Left renal pelvis (tissue), 4 donors: ENCODE data around the gene CYP4F22. TPM values are rescaled to one million over a fixed set of nuclear protein-coding genes. Genes with fewer than 3 reads are reported as not detected.
"Not testable (repeated sequence)": the region's sequence is repeated elsewhere in the genome, so short reads cannot be mapped to it uniquely, and the experiment has no call there.

Source experiments
- DNase-seq, 4 donors: peaks; one replicate each; pipeline ENCODE4 v3.0.0-alpha.2; 2013; ENCODE audit warnings: low read depth in 4 of 4, low spot score in 3 of 4
- polyA plus RNA-seq, 4 donors: library from polyadenylated mRNA; unstranded; fragments of 120-200 nt; gene quantifications; one replicate each; pipeline ENCODE4 v1.2.1, GENCODE V29; 2013; ENCODE audit not compliant: insufficient read length in 4 of 4

The CYP4F22 gene
- polyA plus RNA-seq, 4 donors, result 0.58 to 0.96 TPM; not detected in 2

- no peak for DNase-seq
Measured at GRCh38 chr19:15564534-15565168, 56.3 kb downstream of the CYP4F22 start.

- DNase-seq, result no peak
Measured at GRCh38 chr19:15570420-15570819, 62.1 kb downstream of the CYP4F22 start.

GRCh38 chr19:15575406-15575805 is 67.1 kb downstream of the CYP4F22 start:
- no peak for DNase-seq

- DNase-seq, result no peak
Measured at GRCh38 chr19:15576526-15577156, 68.3 kb downstream of the CYP4F22 start.

GRCh38 chr19:15577184-15577771 is 69.0 kb downstream of the CYP4F22 start:
- DNase-seq, result no peak

- no peak for DNase-seq
Measured at GRCh38 chr19:15583346-15583745, 75.0 kb downstream of the CYP4F22 start.

GRCh38 chr19:15584095-15584494 is 75.8 kb downstream of the CYP4F22 start:
- no peak for DNase-seq

- peak; percentile 23 to 58 (median 48) for DNase-seq
Measured at GRCh38 chr19:15584541-15585115, 76.3 kb downstream of the CYP4F22 start.

GRCh38 chr19:15587663-15588062 is 79.3 kb downstream of the CYP4F22 start:
- no peak for DNase-seq

- no peak for DNase-seq
Measured at GRCh38 chr19:15588265-15588664, 79.9 kb downstream of the CYP4F22 start.

- no peak for DNase-seq
Measured at GRCh38 chr19:15589760-15590451, 81.6 kb downstream of the CYP4F22 start.

GRCh38 chr19:15591796-15592195 is 83.5 kb downstream of the CYP4F22 start:
- no peak for DNase-seq

GRCh38 chr19:15592506-15592905 is 84.2 kb downstream of the CYP4F22 start:
- DNase-seq, result not testable (repeated sequence)

- DNase-seq, result not testable (repeated sequence)
Measured at GRCh38 chr19:15593766-15594165, 85.4 kb downstream of the CYP4F22 start.

GRCh38 chr19:15595069-15595468 is 86.7 kb downstream of the CYP4F22 start:
- DNase-seq, result no peak

Other genes starting within 250 kb of the CYP4F22 start
- 10 to 100 TPM; 44.5 to 69.0 (median 53.5) TPM for gene BRD4, start 176.0 kb upstream of the CYP4F22 start, polyA plus RNA-seq
- gene AKAP8, start 128.7 kb upstream of the CYP4F22 start, polyA plus RNA-seq, result 10 to 100 TPM; 23.1 to 35.5 (median 26.6) TPM
- 100 to 1,000 TPM in 3 of 4 donors, 10 to 100 TPM in 1; 83.5 to 126 (median 113) TPM for gene AKAP8L, start 89.5 kb upstream of the CYP4F22 start, polyA plus RNA-seq
- gene WIZ, start 58.6 kb upstream of the CYP4F22 start, polyA plus RNA-seq, result 10 to 100 TPM; 28.0 to 41.5 (median 29.9) TPM
- gene RASAL3, start 44.0 kb upstream of the CYP4F22 start, polyA plus RNA-seq, result 1 to 10 TPM in 3 of 4 donors, under 1 TPM in 1; 0.64 to 2.0 (median 1.2) TPM
- gene PGLYRP2, start 29.0 kb upstream of the CYP4F22 start, polyA plus RNA-seq, result under 1 TPM in 1 of 4 donors, not detected in 3; 0.10 TPM
- gene CYP4F8, start 106.7 kb downstream of the CYP4F22 start, polyA plus RNA-seq, result under 1 TPM in 1 of 4 donors, not detected in 3; 0.06 TPM
- under 1 TPM; 0.14 to 0.89 (median 0.62) TPM for gene CYP4F3, start 132.4 kb downstream of the CYP4F22 start, polyA plus RNA-seq
- 10 to 100 TPM in 1 of 4 donors, 1 to 10 TPM in 2, under 1 TPM in 1; 0.57 to 10.1 (median 1.7) TPM for gene CYP4F12, start 164.6 kb downstream of the CYP4F22 start, polyA plus RNA-seq
- gene OR10H2, start 219.5 kb downstream of the CYP4F22 start, polyA plus RNA-seq, result not detected
- gene OR10H3, start 229.5 kb downstream of the CYP4F22 start, polyA plus RNA-seq, result not detected